ENCODE results near the gene MAPK11.

The MAPK11 gene

DNA sequence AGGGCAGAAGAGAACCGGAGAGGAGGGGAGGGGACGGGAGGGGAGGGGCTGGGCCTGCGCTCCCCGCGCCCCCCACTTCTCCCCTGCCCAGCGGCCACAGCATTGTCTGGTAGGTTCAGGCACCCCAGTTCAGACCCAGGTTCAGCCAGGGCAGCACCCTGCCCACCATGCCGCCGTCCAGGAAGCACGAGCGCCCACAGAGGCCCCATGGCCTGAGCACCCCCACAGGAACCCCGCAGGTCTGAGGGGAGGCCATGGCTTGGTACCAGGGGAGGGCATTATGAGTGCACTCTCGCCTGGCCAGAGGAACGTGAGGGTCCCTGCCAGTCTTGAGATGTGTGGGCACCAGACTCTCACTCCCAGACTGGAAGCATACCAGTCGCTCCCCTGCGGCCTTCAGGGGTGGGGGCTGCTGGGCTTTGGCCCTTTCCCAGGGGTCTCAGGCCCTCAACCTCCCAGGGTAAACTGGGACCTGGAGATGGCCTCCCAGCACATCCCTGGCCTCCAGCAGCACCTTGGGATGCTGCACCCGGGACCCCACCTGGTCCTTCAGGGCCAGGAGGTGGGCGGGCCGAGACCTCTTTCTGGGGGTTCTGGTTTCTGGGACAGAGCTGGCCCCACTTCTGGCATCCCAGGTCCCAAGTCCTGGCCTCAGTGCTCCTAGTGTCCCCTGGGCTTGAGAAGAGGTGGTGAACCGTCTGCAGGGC, 37.9 kb upstream of the MAPK11 start:
- DNase-seq, result no peak

DNA sequence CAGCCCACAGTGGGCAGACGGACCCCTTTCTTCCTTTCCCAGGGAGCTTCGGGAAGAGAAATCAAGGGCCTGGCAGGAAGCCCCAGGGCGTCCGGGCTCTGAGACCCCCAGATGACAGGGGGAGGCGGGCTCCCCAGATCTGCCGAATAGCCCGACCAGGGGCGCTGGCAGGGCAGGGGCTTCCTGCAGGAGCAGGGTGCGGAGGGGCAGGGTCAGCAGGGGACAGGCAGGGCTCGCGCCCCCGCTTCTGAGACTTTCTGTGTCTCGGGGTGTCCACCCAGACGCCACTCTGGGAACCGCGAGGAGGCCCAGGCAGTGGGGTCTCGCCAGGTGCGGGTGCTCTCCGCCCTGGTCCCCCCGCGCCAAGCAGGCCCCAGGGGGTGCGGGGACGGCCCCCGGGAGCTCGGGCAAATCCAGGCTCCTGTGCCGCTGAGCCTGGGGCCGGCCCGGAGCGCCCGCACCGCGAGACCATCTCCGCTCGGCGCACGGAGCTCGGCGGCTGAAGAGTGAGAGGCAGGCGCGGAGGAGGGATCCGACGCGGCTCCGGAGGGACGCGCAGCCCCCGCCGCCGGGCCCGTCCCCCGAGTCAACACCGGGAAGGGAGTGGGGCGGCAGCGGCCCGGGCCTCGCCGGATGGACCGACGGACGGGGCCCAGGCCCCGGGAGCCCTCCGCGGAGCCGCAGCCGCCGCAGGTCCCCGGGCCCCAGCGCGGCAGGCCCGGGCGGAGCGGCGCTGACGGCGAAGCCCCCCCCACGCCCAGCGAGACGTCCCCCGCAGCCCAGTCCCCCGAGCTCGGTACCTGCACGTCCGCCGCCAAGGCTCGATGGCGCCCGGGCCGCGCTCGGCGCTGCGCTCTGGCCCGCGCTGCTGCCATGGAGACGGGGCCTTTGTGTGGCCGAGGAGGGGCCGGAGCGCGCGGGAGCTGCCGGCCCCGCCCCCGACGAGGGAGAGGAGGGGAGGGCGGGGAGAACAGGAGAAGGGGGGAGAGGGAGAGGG, 36.9 kb upstream of the MAPK11 start, which contains the start of gene PLXNB2:
PLXNB2 (minus strand) TSS at position 894 of the 997 bp plus-strand sequence. CDS start 17,062 bp downstream, outside the sequence.
- peak; percentile 80 for DNase-seq

DNA sequence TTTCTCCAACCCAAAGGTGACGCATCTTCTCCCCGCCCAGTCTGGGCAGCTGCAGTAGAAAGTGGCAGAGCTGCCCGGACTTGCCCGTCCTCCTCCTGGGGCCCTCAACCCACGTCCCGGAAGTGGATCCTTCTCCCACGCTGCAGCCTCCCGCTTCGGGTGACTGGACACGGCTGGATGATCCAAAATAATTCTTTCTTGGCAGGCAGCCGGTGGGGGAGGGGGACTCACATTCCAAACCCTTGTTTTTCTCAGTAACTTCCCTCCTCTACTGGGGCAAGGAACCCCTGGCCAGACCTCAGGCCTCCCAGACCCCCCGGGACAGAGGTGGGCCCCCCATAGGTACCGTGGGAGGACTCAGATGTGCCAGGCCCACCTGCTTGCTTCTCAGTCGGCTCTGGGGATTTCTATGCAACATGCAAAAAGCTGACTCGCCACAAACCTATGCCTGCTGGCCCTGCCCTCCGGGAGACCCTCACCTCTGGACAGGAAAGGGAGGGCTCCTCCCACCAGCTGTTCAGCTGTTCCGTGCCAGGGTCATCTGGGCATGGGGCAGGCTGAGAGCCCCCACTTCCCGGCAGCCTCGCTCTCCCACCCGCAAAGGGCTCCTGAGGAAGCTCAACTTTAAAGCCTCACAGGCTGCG, 35.9 kb upstream of the MAPK11 start:
- peak; percentile 64 for DNase-seq

DNA sequence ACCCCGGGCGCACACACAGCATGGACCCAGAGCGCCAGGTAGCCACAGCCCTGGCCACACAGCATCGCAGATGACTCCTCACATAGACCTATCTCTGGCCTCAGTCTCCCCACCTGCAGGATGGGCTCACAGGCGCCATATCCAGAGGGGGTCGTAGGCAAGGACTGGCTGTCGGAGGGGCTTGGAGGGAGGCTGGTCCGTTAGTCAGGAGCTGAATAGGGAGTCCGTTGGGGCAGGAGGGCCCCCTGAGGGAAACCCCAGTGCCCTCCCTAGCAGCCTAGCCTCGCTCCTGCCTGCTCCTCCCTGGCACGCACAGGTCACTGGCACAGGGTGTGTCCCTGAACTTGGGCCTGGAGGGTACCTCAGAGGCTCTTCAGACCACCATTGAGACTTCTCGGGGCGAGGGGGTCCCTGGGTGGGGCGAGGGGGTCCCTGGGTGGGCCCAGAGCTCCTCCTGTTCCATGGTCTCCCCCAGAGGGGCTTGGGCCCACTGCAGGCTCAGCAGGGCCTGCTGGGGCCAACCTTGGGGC, 35.3 kb upstream of the MAPK11 start:
- no peak for DNase-seq

DNA sequence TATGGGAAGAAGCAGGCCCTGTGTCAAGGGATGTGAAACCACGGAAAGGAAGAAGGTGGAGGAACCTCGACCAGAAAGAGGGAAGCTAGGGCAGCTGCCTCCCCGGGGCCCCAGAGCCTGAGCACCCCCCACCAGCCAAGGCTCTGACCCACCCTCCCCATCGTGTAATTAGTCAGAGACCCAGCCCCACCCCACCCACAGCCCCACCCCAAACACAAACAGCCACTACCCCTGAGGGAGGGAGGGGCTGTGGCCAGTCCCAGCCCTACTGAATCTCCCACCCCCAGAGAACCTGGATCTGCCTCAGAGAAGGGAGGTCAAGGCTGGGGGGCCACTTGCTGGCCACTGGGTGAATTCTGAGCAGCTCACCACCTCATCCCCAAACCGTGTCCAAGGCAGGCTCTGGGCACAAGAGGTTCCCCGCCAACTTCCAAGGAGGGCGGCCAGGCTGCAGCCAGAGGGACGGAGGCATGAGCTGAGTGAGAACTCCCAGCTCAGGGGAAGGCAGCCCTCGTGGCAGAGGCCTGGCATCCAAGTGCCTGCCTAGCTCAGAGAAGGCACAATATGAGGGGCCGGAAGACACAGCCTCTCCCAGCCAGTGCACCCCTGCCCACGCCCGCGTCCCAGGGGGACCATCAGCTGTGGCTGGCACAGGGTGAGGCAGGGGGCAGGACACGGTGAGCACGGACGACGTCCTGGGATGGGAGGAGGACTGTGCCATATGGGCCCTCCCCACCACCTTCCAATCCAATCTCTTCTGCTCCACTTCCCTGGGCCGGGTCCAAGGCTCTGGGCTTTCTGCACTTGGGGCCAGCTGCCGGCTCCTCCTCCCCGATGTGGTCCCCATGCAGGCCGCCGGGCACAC, 34.6 kb upstream of the MAPK11 start:
- DNase-seq, result no peak

DNA sequence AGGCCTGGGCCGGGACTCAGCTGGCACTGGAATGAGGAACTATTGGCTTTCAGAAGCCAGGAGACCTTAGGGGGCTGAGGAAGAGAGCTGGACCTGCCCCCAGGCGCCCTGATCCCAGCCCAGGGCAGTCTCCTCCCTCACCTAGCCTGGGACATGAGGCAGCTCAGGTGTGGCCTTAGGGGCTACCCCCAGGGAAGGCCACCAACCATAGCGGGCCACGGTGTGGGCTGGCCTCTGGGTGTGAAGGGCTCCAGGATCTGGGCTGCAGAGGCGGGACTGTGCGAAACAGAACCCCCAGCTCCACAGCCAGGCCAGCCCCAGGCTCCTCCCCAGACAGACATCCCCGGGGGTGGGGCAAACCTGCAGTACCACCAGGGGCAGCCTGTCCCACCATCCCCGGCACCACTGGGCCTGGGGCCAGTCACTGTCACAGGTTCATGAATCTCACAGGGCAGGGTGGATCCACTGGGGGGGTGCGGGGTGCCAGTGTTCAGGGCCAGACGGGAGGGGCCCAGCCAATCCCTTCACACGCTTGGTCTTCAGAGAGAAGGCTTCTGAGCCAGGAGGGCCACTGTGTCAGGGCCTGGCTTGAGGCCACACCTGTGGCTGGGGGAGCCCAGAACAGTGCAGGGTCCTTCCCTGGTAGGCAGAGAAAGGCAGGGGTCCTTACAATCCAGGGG, 33.8 kb upstream of the MAPK11 start:
- DNase-seq, result no peak

DNA sequence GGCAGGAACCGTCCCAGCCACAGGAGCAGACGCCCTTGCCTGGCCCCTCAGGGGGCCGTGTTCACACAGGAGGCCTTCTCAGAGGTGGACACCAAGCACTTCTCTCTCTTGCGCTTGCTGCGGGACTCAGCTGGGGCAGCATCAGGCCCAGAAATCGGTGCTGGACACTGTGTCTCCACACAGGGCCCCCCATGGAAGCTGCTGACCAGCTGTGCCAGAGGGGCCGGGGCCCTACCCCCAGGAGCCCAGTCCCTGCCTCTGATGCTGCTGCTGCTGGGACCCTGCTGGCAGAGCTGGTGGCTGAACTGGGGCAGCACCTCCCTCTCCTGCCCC, 33.3 kb upstream of the MAPK11 start:
- no peak for DNase-seq

DNA sequence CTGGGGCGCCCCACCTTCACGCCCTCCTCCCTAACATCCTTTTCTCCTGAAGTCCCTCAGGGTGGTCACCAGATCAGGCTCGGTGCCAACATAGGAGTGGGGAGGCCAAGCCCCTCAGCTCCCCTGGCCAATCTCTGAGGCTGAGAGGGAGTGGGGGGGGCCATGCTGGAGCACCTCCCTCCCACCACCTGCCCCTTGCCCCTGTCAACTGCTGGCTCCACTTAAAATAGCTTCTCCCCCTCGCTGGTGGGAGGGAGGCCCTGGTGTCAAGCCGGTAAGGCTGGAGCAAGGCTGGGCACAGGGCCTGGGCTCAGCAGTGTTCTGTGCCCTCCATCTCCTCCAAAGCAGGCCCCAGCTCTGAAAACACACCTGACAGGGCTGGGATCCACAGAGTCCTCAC, 32.4 kb upstream of the MAPK11 start:
- DNase-seq, result no peak

DNA sequence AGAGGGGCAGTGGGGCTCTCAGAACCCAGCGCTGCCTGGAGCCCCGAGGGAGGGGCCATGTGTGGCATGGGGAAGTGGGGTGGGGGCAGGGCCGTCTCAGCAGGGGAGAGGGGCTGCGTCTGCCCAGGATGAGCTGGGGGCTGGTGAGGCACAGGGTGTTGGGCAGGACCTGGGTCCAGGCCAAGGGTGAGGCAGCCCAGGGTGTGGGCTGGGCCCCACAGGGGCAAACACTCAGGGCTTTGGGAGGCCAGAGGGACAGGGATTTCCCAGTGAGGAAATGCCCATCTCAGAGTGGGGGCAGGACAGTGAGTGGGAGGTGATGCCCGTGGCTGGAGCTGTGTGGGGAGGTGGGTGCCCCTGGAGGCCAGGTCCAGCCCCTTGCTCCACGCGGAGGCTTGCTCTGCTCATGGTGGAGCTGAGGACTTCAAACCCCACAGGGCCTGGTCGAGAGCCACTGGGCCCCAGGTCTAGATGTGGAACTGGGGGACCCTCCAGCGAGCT, 31.9 kb upstream of the MAPK11 start:
- DNase-seq, result no peak

DNA sequence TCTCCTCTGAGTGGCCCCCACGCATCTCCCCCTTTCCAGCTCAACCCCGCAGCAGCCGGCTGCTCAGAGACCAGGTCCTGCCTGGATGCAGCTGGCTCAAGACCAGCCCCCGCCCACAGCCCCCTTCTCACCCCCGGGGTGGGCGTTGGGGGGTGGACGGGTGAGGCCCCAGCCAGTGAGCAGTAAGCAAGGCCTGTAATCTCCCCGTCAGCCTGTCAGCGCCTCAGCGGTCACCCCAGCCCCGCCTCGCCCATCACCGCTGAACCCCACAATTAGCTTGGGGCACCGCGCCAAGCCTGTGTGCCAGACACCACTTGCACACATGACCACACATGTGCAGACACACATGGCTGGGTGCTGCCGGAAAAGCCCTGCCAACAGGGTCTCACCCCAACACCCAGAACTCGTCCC, 31.4 kb upstream of the MAPK11 start:
- DNase-seq, result no peak

DNA sequence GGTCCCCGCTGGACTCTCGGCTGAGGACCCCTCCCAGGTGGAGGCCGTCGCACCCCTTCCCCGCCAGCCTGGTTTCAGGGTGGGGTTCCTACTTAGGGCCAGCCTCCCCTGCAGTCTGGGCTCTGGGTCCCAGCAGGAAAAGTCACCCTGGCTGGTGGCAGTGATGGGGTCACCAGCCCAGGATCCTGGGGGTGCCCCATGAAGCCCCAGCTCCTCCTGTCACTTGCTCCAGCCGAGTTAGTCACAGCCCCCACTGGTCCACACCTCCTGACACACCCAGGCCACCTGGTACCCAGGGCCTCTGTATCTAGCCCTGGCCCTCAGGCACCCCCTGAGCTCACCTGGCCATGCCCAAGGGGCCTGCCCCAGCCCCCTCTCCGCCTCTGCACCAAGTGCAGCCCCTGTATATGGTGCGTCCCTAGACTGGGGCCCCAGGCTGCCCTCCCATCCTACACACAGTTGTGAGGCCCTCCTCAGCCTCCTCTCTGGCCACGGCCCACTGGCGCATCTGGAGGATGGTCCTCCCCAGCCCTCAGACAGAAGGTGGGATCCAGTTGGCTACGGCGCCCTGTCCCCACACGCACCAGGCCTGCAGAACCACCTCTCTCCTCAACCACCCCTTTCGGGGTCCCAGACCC, 30.6 kb upstream of the MAPK11 start:
- no peak for DNase-seq

DNA sequence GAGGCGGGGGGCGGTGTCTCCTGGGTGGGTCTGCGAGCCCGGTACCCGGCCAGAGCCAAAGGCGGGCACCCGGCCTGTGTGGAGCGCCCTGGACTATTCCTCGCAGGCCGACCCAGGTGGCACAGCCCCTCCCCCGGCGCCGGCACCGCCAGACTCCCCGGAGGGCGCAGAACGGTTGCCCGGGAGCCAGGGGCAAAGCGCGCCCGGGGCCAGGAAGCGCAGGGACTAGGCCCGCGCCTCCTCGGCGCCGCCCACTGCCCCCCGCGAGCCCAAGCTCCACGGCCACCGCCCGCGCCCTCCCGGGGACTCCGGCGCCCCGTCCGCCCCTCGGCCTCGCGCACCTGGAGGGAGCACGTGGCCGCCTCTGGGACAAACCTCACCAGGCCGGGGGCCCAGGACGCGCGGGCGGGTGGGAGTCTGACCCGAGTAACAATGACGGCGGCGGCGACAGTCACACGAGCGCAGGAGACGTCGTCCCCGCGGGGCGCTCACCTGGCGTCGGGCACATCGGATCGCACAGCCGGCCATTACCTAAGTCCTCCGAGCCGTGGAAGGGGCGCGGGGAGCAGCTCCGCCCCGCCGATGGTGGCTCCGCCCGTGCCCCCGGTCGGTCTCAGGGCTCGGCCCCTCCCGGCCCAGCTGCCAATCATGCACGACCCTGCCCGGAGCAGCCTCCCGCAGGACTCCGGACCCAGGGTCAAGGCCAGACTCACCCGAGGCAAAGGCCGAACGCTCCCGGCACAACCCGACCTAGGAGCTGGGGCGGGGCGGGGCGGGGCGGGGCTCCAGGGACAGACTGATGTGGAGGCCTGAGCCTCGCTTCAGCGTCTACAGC, 29.8 kb upstream of the MAPK11 start:
- no peak for DNase-seq

DNA sequence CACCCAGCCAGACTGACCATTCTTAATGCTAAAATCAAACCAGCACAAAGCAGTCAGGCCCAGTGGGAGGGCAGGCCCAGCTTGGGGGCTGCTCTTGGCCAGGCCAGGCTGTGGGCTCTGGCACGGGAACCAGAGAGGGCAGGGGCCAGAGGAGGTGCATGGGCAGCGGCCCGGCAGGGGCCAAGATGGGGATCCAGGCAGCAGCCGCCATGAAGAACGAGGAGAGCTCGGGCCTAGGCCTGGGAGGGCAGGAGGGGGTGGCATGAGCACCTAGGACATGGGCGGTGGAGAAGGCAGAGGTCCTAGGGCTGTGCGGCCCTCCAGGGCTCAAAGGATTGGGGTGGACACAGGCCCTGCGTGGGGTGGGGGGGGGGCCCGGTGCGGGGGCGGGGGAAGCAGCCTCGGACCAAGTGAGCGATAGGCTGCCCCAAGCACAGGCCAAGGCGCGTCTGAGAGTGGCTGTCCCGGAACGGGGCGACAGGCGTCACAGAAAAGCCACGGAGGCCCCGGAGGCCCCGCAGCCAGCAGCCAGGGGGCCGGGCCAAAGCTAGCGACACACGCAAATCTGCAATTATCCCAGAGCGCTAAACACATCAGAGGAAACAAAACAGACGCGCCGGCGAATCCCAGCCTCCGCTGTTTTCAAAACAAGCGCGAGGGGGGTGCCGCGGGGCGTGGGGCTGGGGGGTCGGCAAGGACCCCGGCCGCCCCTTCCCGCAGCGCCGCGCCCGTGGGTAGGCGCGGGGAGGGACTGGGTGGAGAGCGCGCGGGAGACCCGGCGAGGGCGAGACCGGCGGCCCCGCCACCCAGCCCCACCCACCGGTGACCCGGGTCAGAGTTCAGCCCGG, 29.0 kb upstream of the MAPK11 start:
- DNase-seq, result no peak

DNA sequence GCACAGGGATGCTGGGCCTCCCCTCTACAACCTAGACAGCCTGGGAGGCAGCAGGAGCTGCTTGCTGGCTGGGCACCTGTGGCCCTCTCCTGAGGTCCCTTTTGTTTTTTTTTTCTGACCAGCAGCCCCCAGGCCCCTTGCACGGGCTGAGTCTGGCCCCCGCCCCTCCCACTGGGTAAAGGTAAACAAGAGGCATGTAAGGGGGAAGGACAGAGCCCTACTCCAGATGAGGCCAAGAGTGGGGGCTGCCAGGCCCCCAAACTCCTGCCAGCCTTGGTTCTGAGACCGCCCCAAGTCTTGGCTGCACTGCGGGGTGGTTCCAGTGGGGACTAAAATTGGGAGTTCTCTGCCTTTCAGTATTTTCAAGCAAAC, 28.1 kb upstream of the MAPK11 start:
- DNase-seq, result no peak

DNA sequence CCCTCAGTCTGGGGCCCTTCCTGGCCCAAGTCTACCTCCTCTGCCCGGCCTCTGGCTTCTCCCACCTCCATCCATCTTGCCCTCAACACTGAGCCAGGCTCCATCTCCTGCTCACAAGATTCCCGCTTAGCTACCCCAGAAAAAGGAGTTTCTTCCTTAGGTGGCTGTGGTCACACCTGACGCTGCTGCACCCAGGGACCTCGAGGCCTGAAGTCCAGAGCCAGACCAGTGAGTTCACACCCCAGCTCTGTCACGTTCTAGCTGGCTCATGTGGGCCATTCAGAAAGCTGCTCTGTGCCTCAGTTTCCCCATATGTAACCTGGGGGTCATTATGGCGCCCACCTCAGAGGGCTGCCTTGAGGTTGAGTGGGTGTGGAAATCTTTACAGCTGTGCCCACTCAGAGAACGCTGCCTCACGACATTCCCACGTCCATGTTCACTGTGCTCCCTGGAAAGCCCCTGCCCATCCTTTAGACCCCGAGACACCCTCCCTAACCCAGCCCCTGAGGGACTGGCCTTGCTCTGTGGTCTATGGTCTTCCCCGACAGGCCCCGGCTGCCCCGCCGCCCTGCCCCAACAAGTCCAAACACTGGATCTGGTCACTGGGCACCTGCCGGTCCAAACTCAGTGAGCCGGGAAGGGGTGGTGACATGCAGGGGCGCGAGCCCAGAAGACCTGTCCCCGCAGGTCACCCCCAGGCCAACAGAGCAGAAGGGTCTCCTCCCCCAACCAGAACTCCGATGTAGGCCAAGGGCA, 27.5 kb upstream of the MAPK11 start:
- no peak for DNase-seq

DNA sequence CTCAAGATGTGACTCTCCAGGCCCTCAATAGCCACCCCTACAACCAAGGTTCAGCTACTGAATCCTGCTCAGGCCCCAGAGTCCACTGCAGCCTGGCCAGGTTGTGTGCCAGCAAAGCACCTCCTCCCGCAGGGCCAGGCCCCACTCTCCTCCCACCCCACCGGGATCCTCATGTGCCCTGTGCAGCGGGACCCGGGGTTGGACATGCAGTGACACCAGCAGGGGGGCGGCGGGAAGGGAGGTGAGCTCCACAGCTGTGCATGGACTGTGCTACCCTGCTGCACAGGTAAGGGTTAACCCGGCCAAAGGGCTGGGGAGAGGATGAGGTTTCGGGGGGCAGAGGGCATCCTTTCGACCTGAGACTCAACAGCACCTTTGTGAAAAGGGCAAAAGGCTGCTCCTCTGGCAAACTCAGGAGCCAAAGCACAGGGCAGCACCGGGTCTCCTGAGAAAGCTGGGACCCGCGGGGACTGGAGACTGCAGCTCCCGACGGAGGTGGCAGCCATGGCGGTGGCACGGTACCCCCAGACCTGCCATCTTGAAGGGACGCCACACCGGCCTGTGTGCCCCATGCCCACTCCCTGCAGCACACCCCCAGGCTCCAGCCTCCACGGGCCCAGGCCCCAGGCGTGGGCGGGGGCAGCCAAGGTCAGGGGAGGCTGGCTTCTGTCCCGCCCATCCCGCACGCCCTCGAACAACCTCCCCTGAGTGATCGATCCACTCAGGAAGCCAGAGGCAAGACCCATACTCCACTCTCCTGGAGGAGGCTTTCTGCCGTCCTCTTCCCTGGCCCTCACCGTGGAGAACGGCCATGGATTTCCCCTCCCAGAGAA, 26.7 kb upstream of the MAPK11 start:
- no peak for DNase-seq

DNA sequence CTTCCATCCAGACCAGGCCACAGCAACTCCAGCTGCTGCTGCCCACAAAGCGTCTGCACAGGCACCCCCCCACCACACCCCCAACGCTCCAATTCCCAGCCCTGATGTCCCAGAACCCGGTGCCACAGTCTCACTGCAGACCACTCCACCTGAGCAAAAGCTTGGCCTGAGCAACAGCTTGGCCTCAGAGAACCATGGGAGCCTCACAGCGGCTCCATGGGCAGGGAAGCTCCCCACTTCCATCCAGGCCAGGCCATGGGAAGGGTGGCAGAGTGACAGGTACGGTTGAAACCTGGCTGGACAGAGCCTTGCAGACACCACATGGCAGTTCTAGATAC, 24.1 kb upstream of the MAPK11 start:
- no peak for DNase-seq

Data from NCI-H146 (cell line).